Mesendoderm (in vitro differentiated cells): ENCODE data around the gene MOB2.
A peak's percentile ranks its signal among the peaks of the same experiment; 100 is the strongest.
"Not testable (repeated sequence)": the region's sequence is repeated elsewhere in the genome, so short reads cannot be mapped to it uniquely, and the experiment has no call there.

ENCODE experiments used
- DNase-seq: peaks from one replicate; pipeline ENCODE4 v3.0.0; 2013
- H2AK5ac ChIP-seq: 2 replicates; pipeline ENCODE4 v1.6.1; 2013; ENCODE audit warnings: low read length, inconsistent platforms
- H2BK120ac ChIP-seq: 2 replicates; pipeline ENCODE4 v1.6.1; 2013; ENCODE audit warnings: low read depth, mild to moderate bottlenecking, low read length, moderate library complexity, mixed read lengths
- H2BK15ac ChIP-seq: replicated peaks from 2 replicates; pipeline ENCODE4 v1.6.1; 2013; ENCODE audit warnings: low read depth, mild to moderate bottlenecking, moderate library complexity
- H2BK5ac ChIP-seq: 2 replicates; pipeline ENCODE4 v1.6.1; 2013; ENCODE audit warnings: low read length, inconsistent platforms
- H3K18ac ChIP-seq: 2 replicates; pipeline ENCODE4 v1.6.1; 2013; ENCODE audit warnings: mild to moderate bottlenecking, low read length, mixed read lengths
- H3K23ac ChIP-seq: one replicate; pipeline ENCODE4 v1.6.1; 2013; ENCODE audit warnings: low read length
- H3K27ac ChIP-seq: 2 replicates; pipeline ENCODE4 v1.5.1; 2013; ENCODE audit warnings: low read depth, mild to moderate bottlenecking, inconsistent platforms, low read length, moderate library complexity
- H3K27me3 ChIP-seq: 2 replicates; pipeline ENCODE4 v1.6.1; 2013; ENCODE audit warnings: low read length, control low read depth, mild to moderate bottlenecking, inconsistent platforms; ENCODE audit not compliant: insufficient read depth, poor library complexity
- H3K36me3 ChIP-seq: 2 replicates; pipeline ENCODE4 v1.6.1; 2013; ENCODE audit warnings: low read length, inconsistent platforms; ENCODE audit not compliant: control insufficient read depth, insufficient read depth
- H3K4ac ChIP-seq: one replicate; pipeline ENCODE4 v1.6.1; 2013; ENCODE audit warnings: low read depth, mild to moderate bottlenecking, low read length, moderate library complexity
- H3K4me1 ChIP-seq: 2 replicates; pipeline ENCODE4 v1.6.1; 2013; ENCODE audit warnings: low read depth, low read length, inconsistent platforms; ENCODE audit not compliant: control insufficient read depth
- H3K4me2 ChIP-seq: 2 replicates; pipeline ENCODE4 v1.6.1; 2013; ENCODE audit warnings: low read length
- H3K4me3 ChIP-seq: 2 replicates; pipeline ENCODE4 v1.5.1; 2013; ENCODE audit warnings: mild to moderate bottlenecking, low read length
- H3K56ac ChIP-seq: one replicate; pipeline ENCODE4 v1.6.1; 2013; ENCODE audit warnings: low read length
- H3K79me1 ChIP-seq: 2 replicates; pipeline ENCODE4 v1.6.1; 2013; ENCODE audit warnings: low read length, inconsistent platforms
- H3K79me2 ChIP-seq: 2 replicates; pipeline ENCODE4 v1.6.1; 2013; ENCODE audit warnings: mild to moderate bottlenecking, low read length; ENCODE audit not compliant: control insufficient read depth, insufficient read depth
- H3K9ac ChIP-seq: 2 replicates; pipeline ENCODE4 v1.6.1; 2013; ENCODE audit warnings: low read length, inconsistent platforms
- H4K5ac ChIP-seq: one replicate; pipeline ENCODE4 v1.6.1; 2013; ENCODE audit warnings: low read length
- H4K8ac ChIP-seq: one replicate; pipeline ENCODE4 v1.6.1; 2013; ENCODE audit warnings: low read depth, mild to moderate bottlenecking, control low read depth, low read length, moderate library complexity
- WGBS: extraction: QIAGEN DNeasy Blood & Tissue Kit; methylation state at CpG from one replicate; pipeline ENCODE4 v1.1.7; 2013; ENCODE audit warnings: low lambda C conversion rate, missing lambda C conversion rate; ENCODE audit not compliant: insufficient coverage; ENCODE audit errors: extremely low coverage; 5-methylcytosine and 5-hydroxymethylcytosine counted together

The MOB2 gene

GRCh38 chr11:1423406-1423805, 63.2 kb downstream of the MOB2 start:
- H2AK5ac ChIP-seq, H3K18ac ChIP-seq, H3K56ac ChIP-seq, H3K27me3 ChIP-seq, H4K5ac ChIP-seq, H3K79me2 ChIP-seq, H3K79me1 ChIP-seq, H4K8ac ChIP-seq, H3K4ac ChIP-seq, H3K4me1 ChIP-seq, DNase-seq, H3K4me3 ChIP-seq, H3K36me3 ChIP-seq, H3K9ac ChIP-seq, H2BK120ac ChIP-seq, H3K4me2 ChIP-seq, H3K27ac ChIP-seq, H3K23ac ChIP-seq, H2BK15ac ChIP-seq, H2BK5ac ChIP-seq: not testable (repeated sequence)
- no CpG with 5 or more reads among the region's 22 CpGs for WGBS

- no peaks in the 10 kb centered on the region for H3K36me3 ChIP-seq
- no peak overlapping the region for H2BK120ac ChIP-seq
- H3K18ac ChIP-seq: no peak overlapping the region
- no peak overlapping the region for H4K5ac ChIP-seq
- no peak overlapping the region for H2BK15ac ChIP-seq
- H2BK5ac ChIP-seq: no peak overlapping the region
- no CpG with 5 or more reads among the region's 15 CpGs for WGBS
- H3K4me1 ChIP-seq: no peaks in the 10 kb centered on the region
- H3K27me3 ChIP-seq: no peaks in the 10 kb centered on the region
- no peaks in the 10 kb centered on the region for H3K79me2 ChIP-seq
- no peak overlapping the region for H3K9ac ChIP-seq
- H3K79me1 ChIP-seq: no peaks in the 10 kb centered on the region
- H3K4me3 ChIP-seq: no peak overlapping the region
- no peak overlapping the region for H3K4ac ChIP-seq
- H3K23ac ChIP-seq: no peak overlapping the region
- H4K8ac ChIP-seq: no peak overlapping the region
- H3K4me2 ChIP-seq: no peak overlapping the region
- DNase-seq: no peak
- H2AK5ac ChIP-seq: no peak overlapping the region
- no peak overlapping the region for H3K56ac ChIP-seq
- H3K27ac ChIP-seq: no peak overlapping the region
Observed at GRCh38 chr11:1422981-1423380, 63.6 kb downstream of the MOB2 start.

DNA sequence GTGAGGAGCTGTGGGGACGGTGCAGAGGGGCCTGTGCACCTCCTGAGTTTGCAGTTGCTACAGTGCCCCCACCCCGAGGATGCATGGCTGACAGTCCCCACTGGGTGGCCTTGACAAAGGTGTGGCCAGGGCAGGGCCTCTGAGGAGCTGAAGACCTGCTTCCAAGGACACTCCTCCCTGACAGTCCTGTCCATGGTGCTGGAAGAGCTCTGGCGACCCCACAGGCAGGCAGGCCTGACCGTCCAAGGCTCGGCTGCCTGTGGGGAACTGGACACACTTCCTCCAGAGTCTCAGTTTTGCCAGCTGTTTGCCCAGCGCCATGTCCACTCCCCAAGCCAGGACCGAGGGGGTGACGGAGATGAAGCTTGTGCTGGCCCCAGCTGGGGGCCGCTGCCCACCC, 64.1 kb downstream of the MOB2 start:
- Histone ChIP-seq H2BK5ac (no peak overlapping the region), H3K36me3 (no peaks in the 10 kb centered on the region), H2BK120ac (no peak overlapping the region), H3K4me1 (no peaks in the 10 kb centered on the region), H3K4me2 (no peak overlapping the region), H3K56ac (no peak overlapping the region), H3K4me3 (no peak overlapping the region), H2BK15ac (no peak overlapping the region), H3K18ac (no peak overlapping the region), H2AK5ac (no peak overlapping the region), H4K8ac (no peak overlapping the region), H3K4ac (no peak overlapping the region), H3K27me3 (no peaks in the 10 kb centered on the region), H3K79me1 (no peaks in the 10 kb centered on the region), H3K9ac (no peak overlapping the region), H4K5ac (no peak overlapping the region), H3K27ac (no peak overlapping the region), H3K79me2 (no peaks in the 10 kb centered on the region), H3K23ac (no peak overlapping the region)
- DNase-seq: peak; percentile 65
- WGBS: no CpG with 5 or more reads among the region's 9 CpGs

DNA sequence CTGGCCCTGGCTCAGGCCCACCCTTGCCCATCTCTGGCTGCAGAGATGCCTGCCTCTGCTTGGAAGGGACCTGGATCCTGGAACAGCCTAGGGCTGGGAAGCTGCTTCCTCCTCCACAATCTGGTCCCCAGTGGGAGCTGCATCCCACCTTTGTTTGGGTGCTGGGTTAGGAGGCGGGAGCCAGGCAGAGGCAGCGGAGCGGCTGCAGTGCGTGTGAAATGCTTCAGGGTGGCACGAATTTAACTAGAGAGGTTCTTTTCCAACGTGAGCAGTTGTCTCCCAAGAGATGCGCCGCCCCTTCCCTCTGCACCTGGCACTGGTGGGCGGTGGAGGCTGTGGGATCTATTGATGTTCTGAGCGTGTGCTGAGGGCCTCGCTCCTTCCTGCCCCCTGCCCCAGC, 65.3 kb downstream of the MOB2 start:
- H3K27me3 ChIP-seq: no peaks in the 10 kb centered on the region
- H4K5ac ChIP-seq: no peak overlapping the region
- no peak overlapping the region for H3K9ac ChIP-seq
- no peak overlapping the region for H2AK5ac ChIP-seq
- no peaks in the 10 kb centered on the region for H3K4me1 ChIP-seq
- H4K8ac ChIP-seq: no peak overlapping the region
- H3K79me2 ChIP-seq: no peaks in the 10 kb centered on the region
- no peak overlapping the region for H3K18ac ChIP-seq
- no peak overlapping the region for H3K56ac ChIP-seq
- no peak overlapping the region for H3K27ac ChIP-seq
- H2BK15ac ChIP-seq: no peak overlapping the region
- no peak overlapping the region for H3K4me2 ChIP-seq
- no peak for DNase-seq
- no peaks in the 10 kb centered on the region for H3K79me1 ChIP-seq
- H2BK120ac ChIP-seq: no peak overlapping the region
- H3K4ac ChIP-seq: no peak overlapping the region
- no peak overlapping the region for H3K23ac ChIP-seq
- H2BK5ac ChIP-seq: no peak overlapping the region
- no peak overlapping the region for H3K4me3 ChIP-seq
- H3K36me3 ChIP-seq: no peaks in the 10 kb centered on the region
- WGBS: no CpG with 5 or more reads among the region's 11 CpGs

DNA sequence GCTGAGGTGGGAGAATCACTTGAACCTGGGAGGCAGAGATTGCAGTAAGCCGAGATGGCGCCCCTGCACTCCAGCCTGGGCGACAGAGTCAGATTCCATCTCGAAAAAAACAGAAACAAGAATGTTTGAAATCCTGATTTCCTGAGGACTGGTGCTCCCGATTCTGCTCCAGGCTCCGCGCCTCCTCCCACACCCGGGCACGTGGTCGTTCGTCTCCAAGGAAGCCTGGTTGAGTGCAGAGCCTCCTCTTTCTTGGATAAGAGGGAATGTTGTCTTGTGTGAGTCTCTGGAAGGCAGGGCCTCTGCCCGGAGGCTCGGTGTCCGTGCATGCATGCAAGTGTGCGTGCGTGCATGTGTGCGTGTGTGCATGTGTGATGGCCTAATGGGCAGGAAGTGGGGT, 66.8 kb downstream of the MOB2 start:
- Histone ChIP-seq H3K4me3 (no peak overlapping the region), H3K23ac (no peak overlapping the region), H3K18ac (no peak overlapping the region), H3K4ac (no peak overlapping the region), H3K27ac (no peak overlapping the region), H2AK5ac (no peak overlapping the region), H2BK15ac (no peak overlapping the region), H4K8ac (no peak overlapping the region), H4K5ac (no peak overlapping the region), H2BK5ac (no peak overlapping the region), H3K27me3 (no peaks in the 10 kb centered on the region), H3K4me2 (no peak overlapping the region), H3K79me2 (no peaks in the 10 kb centered on the region), H3K56ac (no peak overlapping the region), H3K4me1 (no peaks in the 10 kb centered on the region), H3K9ac (no peak overlapping the region), H2BK120ac (no peak overlapping the region), H3K36me3 (no peaks in the 10 kb centered on the region), H3K79me1 (no peaks in the 10 kb centered on the region)
- no CpG with 5 or more reads among the region's 17 CpGs for WGBS
- DNase-seq: no peak
